BE2C (cell line): ENCODE results near the gene HDAC10.
"Not testable (repeated sequence)": the region's sequence is repeated elsewhere in the genome, so short reads cannot be mapped to it uniquely, and the experiment has no call there.

ENCODE experiments used
- DNase-seq: peaks from one replicate; pipeline ENCODE4 v3.0.0-alpha.2; 2020
- H3K27me3 ChIP-seq: fragments of 250-450 bp; sonication (Bioruptor Pico); 2 replicates; pipeline ENCODE4 v1.5.1; 2020; ENCODE audit warnings: mild to moderate bottlenecking
- H3K36me3 ChIP-seq: fragments of 250-450 bp; sonication (Bioruptor Pico); 2 replicates; pipeline ENCODE4 v1.5.1; 2020; ENCODE audit warnings: mild to moderate bottlenecking
- H3K4me1 ChIP-seq: fragments of 250-450 bp; sonication (Bioruptor Pico); 2 replicates; pipeline ENCODE4 v1.5.1; 2020
- H3K4me3 ChIP-seq: 2 replicates; pipeline ENCODE4 v1.5.1; 2011; ENCODE audit warnings: low read depth, low read length
- H3K9me3 ChIP-seq: fragments of 250-450 bp; sonication (Bioruptor Pico); 2 replicates; pipeline ENCODE4 v1.5.1; 2020
- CTCF ChIP-seq: IDR thresholded peaks from 2 replicates; pipeline ENCODE4 v1.5.1; 2012; ENCODE audit warnings: mild to moderate bottlenecking, low read depth, low read length

Gene HDAC10

DNA sequence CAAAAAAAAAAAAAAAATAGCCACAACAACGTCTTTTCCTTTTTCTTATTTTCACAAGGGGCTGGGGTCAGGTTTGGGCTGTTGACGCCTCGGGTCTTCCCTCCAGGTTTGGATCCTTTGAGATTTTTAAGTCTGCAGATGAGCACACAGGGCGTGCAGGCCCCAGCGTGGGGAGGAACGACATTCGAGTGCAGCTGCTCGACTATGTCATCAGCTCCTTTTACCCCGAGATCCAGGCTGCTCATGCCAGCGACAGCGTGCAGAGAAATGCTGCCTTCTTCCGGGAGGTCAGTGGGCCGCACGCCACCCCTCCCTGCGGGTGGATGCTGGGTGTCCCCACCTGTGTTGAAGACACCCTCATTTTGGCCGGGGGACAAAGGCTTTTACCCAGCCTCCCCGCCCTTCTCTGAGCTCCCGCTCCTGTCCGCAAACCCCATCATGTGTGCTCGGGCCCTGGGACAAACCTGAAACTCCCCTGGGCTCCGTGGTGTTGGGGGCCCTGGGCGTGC is 42.6 kb downstream of the HDAC10 start:
- no peak for DNase-seq
- H3K4me1 ChIP-seq, result peaks cover 6% of the 10 kb centered on the region
- TF ChIP-seq CTCF, result no peak
- H3K36me3 ChIP-seq, result peaks cover 56% of the 10 kb centered on the region
- H3K27me3 ChIP-seq, result no peaks in the 10 kb centered on the region
- no peaks in the 10 kb centered on the region for H3K9me3 ChIP-seq
- no peak overlapping the region for H3K4me3 ChIP-seq

DNA sequence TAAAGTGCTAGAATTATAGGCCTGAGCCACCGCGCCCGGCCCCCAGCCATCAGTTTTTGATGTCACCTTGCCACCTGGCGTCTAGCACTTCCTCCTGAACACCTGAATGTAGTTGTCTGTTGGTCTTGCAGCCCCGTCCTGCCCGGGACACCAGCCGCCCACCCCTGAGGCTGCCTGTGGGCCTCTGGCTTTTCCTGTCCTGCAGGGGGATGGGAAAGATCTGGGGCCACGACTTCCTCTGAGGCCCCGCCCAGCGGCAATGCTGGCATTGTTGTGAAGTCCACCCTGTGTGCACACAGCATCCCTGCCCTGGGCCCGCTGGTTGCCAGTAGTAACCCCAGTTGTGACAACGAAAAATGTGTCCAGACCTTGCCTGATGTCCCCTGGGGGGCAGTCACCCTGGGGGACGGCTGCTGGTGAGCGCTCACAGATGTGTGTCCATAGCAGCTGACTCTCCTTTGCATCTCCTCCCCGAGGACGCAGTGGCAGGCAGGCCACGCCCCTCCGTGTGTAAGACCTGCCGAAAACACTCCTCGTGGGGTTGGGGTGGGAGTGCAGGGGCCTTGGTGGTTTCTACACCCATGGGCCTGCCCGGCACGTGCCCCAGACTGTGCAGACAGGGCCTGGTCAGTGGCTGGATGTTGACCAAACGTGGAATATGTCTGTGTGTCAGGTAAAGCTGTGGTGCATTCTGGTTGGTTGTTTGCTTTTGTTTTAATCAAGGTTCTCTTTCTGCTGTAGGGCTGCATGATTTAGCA is 43.5 kb downstream of the HDAC10 start:
- Histone ChIP-seq H3K9me3 (no peaks in the 10 kb centered on the region), H3K36me3 (peaks cover 59% of the 10 kb centered on the region), H3K27me3 (no peaks in the 10 kb centered on the region), H3K4me1 (peaks cover 6% of the 10 kb centered on the region), H3K4me3 (no peak overlapping the region)
- no peak for TF ChIP-seq CTCF
- peak; percentile 67 for DNase-seq

GRCh38 chr22:50206599-50206998 is 44.5 kb downstream of the HDAC10 start:
- no peaks in the 10 kb centered on the region for H3K27me3 ChIP-seq
- H3K4me3 ChIP-seq, result no peak overlapping the region
- H3K4me1 ChIP-seq, result peaks cover 6% of the 10 kb centered on the region
- H3K36me3 ChIP-seq, result peaks cover 55% of the 10 kb centered on the region
- H3K9me3 ChIP-seq, result no peaks in the 10 kb centered on the region
- peak; percentile 77 for DNase-seq
- TF ChIP-seq CTCF, result peak; percentile 71

- Histone ChIP-seq H3K4me3 (no peak overlapping the region), H3K27me3 (no peaks in the 10 kb centered on the region), H3K36me3 (peaks cover 49% of the 10 kb centered on the region), H3K4me1 (peaks cover 6% of the 10 kb centered on the region), H3K9me3 (no peaks in the 10 kb centered on the region)
- no peak for DNase-seq
- TF ChIP-seq CTCF, result no peak
Measured at GRCh38 chr22:50205781-50206569, 45.1 kb downstream of the HDAC10 start.

DNA sequence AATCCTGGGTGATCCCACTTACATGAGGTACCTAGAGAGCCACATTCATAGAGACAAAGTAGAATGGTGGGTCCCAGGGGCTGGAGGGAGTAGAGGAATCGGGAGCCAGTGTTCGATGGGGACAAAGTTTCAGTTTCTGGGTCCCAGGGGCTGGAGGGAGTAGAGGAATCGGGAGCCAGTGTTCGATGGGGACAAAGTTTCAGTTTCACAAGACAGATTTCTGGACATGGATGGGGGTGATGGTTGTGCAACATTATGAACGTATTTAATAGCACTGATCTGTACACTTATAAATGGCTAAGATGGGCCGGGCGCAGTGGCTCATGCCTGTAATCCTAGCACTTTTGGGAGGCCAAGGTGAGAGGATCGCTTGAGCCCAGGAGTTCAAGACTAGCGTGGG is 46.1 kb downstream of the HDAC10 start:
- H3K27me3 ChIP-seq, H3K4me1 ChIP-seq, H3K9me3 ChIP-seq, H3K4me3 ChIP-seq, DNase-seq: not testable (repeated sequence)
- H3K36me3 ChIP-seq, result peaks cover 42% of the 10 kb centered on the region

GRCh38 chr22:50204571-50204970 is 46.5 kb downstream of the HDAC10 start:
- Histone ChIP-seq H3K36me3 (peaks cover 41% of the 10 kb centered on the region), H3K27me3 (no peaks in the 10 kb centered on the region), H3K4me3 (no peak overlapping the region), H3K9me3 (no peaks in the 10 kb centered on the region), H3K4me1 (peaks cover 6% of the 10 kb centered on the region)
- DNase-seq, result no peak
- no peak for TF ChIP-seq CTCF
